ENCODE measurements around the gene CD1E. TPM values are rescaled to one million over a fixed set of nuclear protein-coding genes. Genes with fewer than 3 reads are reported as not detected.
A peak's percentile ranks its signal among the peaks of the same experiment; 100 is the strongest.

CD1E gene
- 3.6 TPM for total RNA-seq (2013)
- polyA plus RNA-seq (1 to 10 TPM; 3.1 to 6.3 (median 3.3) TPM), polyA minus RNA-seq (2.4 and 3.3 TPM in 2 replicates), total RNA-seq (0 to 3.4 (median 1.2) reads per million in 11 experiments)

DNA sequence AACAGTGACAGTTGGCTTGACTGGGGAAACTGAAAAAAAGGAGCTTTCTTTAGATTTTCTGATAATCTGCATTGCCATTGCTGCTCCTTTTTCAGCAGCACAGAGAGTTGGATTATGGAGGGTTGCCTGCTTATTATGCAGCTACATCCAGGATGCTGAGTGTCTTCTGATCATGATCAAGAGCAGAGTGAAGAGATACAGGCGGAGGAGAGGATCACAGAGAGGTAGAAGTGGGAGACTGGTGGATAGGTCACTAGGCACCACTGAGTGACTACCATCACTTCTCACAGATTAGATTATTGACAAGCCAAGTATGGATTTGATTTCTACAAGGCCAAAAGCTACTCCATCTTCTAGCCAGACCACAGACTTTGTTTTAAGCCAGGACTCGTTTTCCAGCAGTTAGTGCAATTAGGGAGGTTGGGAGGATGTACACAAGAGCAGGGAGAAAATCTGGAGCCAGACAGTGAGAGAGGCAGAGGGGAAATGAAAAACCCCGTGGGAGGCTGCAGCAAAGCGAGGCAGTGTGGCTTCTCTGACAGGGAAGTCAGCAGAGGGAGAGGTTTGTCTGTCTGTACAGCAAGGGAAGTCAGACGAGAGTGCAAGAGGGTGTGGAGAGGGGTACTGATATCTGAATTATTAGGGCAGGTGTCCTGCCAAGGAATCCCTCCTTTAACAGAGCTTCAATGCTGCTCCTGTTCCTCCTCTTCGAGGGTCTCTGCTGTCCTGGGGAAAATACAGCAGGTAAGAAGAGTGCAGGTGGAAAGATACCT is at the start of gene CD1E:
TSS of gene CD1E (plus strand) at position 592 of the 773 bp plus-strand sequence. CDS start at position 687, 95 bp downstream.
- WGBS (ENCODE audit: insufficient coverage), result 25% methylated on average over 4 of the region's 6 CpGs
- intact Hi-C loops (cut with micrococcal nuclease), result no loop called here

DNA sequence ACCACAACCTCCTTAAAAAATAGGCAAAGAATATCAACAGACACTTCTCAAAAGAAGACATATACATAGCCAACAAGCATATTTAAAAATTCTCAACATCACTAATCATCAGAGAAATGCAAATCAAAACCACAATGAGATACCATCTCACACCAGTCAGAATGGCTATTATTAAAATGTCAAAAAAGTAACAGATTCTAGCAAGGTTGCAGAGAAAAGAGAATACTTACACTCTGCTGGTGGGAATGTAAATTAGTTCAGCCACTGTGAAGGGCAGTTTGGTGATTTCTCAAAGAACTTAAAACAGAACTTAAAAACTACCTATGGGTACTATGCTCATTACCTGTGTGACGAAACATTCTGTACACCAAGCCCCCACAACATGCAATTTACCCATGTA is 43.1 kb upstream of the CD1E start:
- Histone ChIP-seq H3K4me1 (ENCODE audit: control insufficient read depth in 1 of 2, insufficient read depth in 2 of 2, low read length in 2 of 2) (peaks cover 0 to 3% of the 10 kb centered on the region in 2 donors), H3K4me2 (replicated peaks; ENCODE audit: extremely low read depth, low read length, poor library complexity, severe bottlenecking) (no peak overlapping the region), H3K9me3 (replicated peaks in 1 of 2; ENCODE audit: control insufficient read depth in 1 of 2, insufficient read depth in 1 of 2, low read length in 2 of 2) (peaks cover 0 to 5% of the 10 kb centered on the region in 2 donors), H3K27me3 (ENCODE audit: control insufficient read depth in 2 of 2, insufficient read depth in 2 of 2, low read length in 2 of 2) (no peaks in the 10 kb centered on the region), H3K27ac (ENCODE audit: low read depth in 1 of 2, low read length in 2 of 2) (no peak overlapping the region), H2AFZ (ENCODE audit: insufficient read depth, low read depth, low read length, poor library complexity, severe bottlenecking) (no peak overlapping the region), H3K9ac (ENCODE audit: insufficient read depth, low read length, poor library complexity, severe bottlenecking) (no peak overlapping the region), H4K20me1 (ENCODE audit: insufficient read depth, low read length) (no peaks in the 10 kb centered on the region), H3K79me2 (ENCODE audit: insufficient read depth, low read length) (no peaks in the 10 kb centered on the region), H3K36me3 (replicated peaks in 1 of 2; ENCODE audit: control insufficient read depth in 1 of 2, insufficient read depth in 2 of 2, low read length in 2 of 2) (no peaks in the 10 kb centered on the region), H3K4me3 (replicated peaks in 1 of 3; ENCODE audit: low read depth in 2 of 3, low read length in 3 of 3) (no peak overlapping the region)
- peaks cover 7% of the 10 kb centered on the region for H3K4me1 Mint-ChIP-seq
- peaks cover 0 to 20% (median 10%) of the 10 kb centered on the region in 7 donors for H3K9me3 Mint-ChIP-seq
- intact Hi-C loops (cut with micrococcal nuclease), result no loop called here
- peaks cover 4 to 19% (median 10%) of the 10 kb centered on the region in 3 donors for H3K27me3 Mint-ChIP-seq (ENCODE audit: low read depth in 3 of 3)
- TF ChIP-seq, protein P1, sequence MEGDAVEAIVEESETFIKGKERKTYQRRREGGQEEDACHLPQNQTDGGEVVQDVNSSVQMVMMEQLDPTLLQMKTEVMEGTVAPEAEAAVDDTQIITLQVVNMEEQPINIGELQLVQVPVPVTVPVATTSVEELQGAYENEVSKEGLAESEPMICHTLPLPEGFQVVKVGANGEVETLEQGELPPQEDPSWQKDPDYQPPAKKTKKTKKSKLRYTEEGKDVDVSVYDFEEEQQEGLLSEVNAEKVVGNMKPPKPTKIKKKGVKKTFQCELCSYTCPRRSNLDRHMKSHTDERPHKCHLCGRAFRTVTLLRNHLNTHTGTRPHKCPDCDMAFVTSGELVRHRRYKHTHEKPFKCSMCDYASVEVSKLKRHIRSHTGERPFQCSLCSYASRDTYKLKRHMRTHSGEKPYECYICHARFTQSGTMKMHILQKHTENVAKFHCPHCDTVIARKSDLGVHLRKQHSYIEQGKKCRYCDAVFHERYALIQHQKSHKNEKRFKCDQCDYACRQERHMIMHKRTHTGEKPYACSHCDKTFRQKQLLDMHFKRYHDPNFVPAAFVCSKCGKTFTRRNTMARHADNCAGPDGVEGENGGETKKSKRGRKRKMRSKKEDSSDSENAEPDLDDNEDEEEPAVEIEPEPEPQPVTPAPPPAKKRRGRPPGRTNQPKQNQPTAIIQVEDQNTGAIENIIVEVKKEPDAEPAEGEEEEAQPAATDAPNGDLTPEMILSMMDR (IDR thresholded peaks at IDR 0.05), result no peak
- no peak for DNase-seq
- H3K27ac Mint-ChIP-seq, result no peak overlapping the region
- no peaks in the 10 kb centered on the region for H3K36me3 Mint-ChIP-seq
- no CpG with 5 or more reads among the region's 1 CpG for WGBS (ENCODE audit: insufficient coverage)
- H3K4me3 Mint-ChIP-seq, result no peak overlapping the region

More for the DNA sequence above, at the start of gene CD1E:
- Histone ChIP-seq H3K4me3 (replicated peaks in 1 of 3; ENCODE audit: low read depth in 2 of 3, low read length in 3 of 3) (peak within 1 kb of the TSS in 1 of 3 experiments; percentile 45), H3K27me3 (ENCODE audit: control insufficient read depth in 2 of 2, insufficient read depth in 2 of 2, low read length in 2 of 2) (no peaks in the 10 kb centered on the region), H3K9me3 (replicated peaks in 1 of 2; ENCODE audit: control insufficient read depth in 1 of 2, insufficient read depth in 1 of 2, low read length in 2 of 2) (no peaks in the 10 kb centered on the region), H3K9ac (ENCODE audit: insufficient read depth, low read length, poor library complexity, severe bottlenecking) (no peak within 1 kb of the TSS), H2AFZ (ENCODE audit: insufficient read depth, low read depth, low read length, poor library complexity, severe bottlenecking) (peak within 1 kb of the TSS; percentile 27), H3K4me2 (replicated peaks; ENCODE audit: extremely low read depth, low read length, poor library complexity, severe bottlenecking) (peak within 1 kb of the TSS; percentile 33), H4K20me1 (ENCODE audit: insufficient read depth, low read length) (no peaks in the 10 kb centered on the region), H3K4me1 (ENCODE audit: control insufficient read depth in 1 of 2, insufficient read depth in 2 of 2, low read length in 2 of 2) (peaks cover 16 to 19% of the 10 kb centered on the region in 2 donors), H3K36me3 (replicated peaks in 1 of 2; ENCODE audit: control insufficient read depth in 1 of 2, insufficient read depth in 2 of 2, low read length in 2 of 2) (no peaks in the 10 kb centered on the region), H3K27ac (ENCODE audit: low read depth in 1 of 2, low read length in 2 of 2) (peak within 1 kb of the TSS in 1 of 2 donors; percentile 28), H3K79me2 (ENCODE audit: insufficient read depth, low read length) (no peaks in the 10 kb centered on the region)
- Mint-ChIP-seq H3K27me3 (ENCODE audit: low read depth in 3 of 3) (peaks cover 7 to 22% (median 18%) of the 10 kb centered on the region in 3 donors), H3K4me3 (peak within 1 kb of the TSS; percentile 10 to 82), H3K9me3 (peaks cover 0 to 1% (median 0%) of the 10 kb centered on the region in 7 donors), H3K36me3 (no peaks in the 10 kb centered on the region), H3K27ac (peak within 1 kb of the TSS; percentile 46 to 82 (median 65)), H3K4me1 (peaks cover 18% of the 10 kb centered on the region)
- peak; percentile 13 to 24 (median 14) for DNase-seq
- TF ChIP-seq, protein P1 (IDR thresholded peaks at IDR 0.05), result no peak

All from CD14-positive monocyte (primary cell).